Panc1 (cell line): ENCODE results near the gene PPP6R2.

Experiments used
- CTCF ChIP-seq: fragments of 450-650 bp; IDR thresholded peaks from 2 replicates; pipeline ENCODE4 v1.5.1; 2017; ENCODE audit warnings: mild to moderate bottlenecking
- POLR2AphosphoS5 ChIP-seq: IDR thresholded peaks from 2 replicates; pipeline ENCODE4 v1.6.1; 2012; ENCODE audit warnings: mild to moderate bottlenecking, low read depth, low read length, moderate library complexity
- REST ChIP-seq, 2 experiments: IDR thresholded peaks; 2 replicates each; pipeline ENCODE4 v1.6.1; 2011 to 2012; ENCODE audit warnings: low read depth in 2 of 2, control low read depth in 1 of 2, low read length in 1 of 2, mild to moderate bottlenecking in 1 of 2, moderate library complexity in 1 of 2; ENCODE audit not compliant: insufficient read depth in 1 of 2

GRCh38 chr22:50367778-50368500, 24.8 kb downstream of the PPP6R2 start:
- no peak for TF ChIP-seq CTCF
- TF ChIP-seq POLR2AphosphoS5 = no peak
- TF ChIP-seq REST (IDR thresholded peaks at IDR 0.05; ENCODE audit: insufficient read depth in 1 of 2, low read depth in 2 of 2, low read length in 1 of 2) = no peak
